Smooth muscle cell (in vitro differentiated cells): ENCODE data around the gene THSD7A. TPM values are rescaled to one million over a fixed set of nuclear protein-coding genes. Genes with fewer than 3 reads are reported as not detected.

Source experiments
- DNase-seq: peaks from one replicate; lab custom pipeline; 2025; ENCODE audit not compliant: unreplicated experiment; lab: John Stamatoyannopoulos, UW
- H2AFZ ChIP-seq: fragments of 200-600 bp; sonication (generic); 2 replicates; pipeline ENCODE4 v1.6.0; 2016; ENCODE audit warnings: antibody characterized with exemption, low read depth, mild to moderate bottlenecking
- H3F3A ChIP-seq: fragments of 200-600 bp; sonication (generic); 2 replicates; pipeline ENCODE4 v1.6.0; 2017; ENCODE audit warnings: antibody characterized with exemption, low read depth
- H3K27ac ChIP-seq: fragments of 200-600 bp; sonication (generic); 2 replicates; pipeline ENCODE4 v1.5.1; 2016; ENCODE audit warnings: low read depth, mild to moderate bottlenecking
- H3K27me3 ChIP-seq: fragments of 200-600 bp; sonication (generic); 2 replicates; pipeline ENCODE4 v1.6.1; 2016; ENCODE audit warnings: low read depth, mild to moderate bottlenecking
- H3K36me3 ChIP-seq: fragments of 200-600 bp; sonication (generic); 2 replicates; pipeline ENCODE4 v1.5.1; 2016; ENCODE audit warnings: low read depth
- H3K4me1 ChIP-seq: fragments of 200-600 bp; sonication (generic); 2 replicates; pipeline ENCODE4 v1.5.1; 2016; ENCODE audit warnings: low read depth
- H3K4me2 ChIP-seq: fragments of 200-600 bp; sonication (generic); 2 replicates; pipeline ENCODE4 v1.6.0; 2016; ENCODE audit warnings: mild to moderate bottlenecking
- H3K4me3 ChIP-seq: fragments of 200-600 bp; sonication (generic); 2 replicates; pipeline ENCODE4 v1.5.1; 2016; ENCODE audit warnings: mild to moderate bottlenecking
- H3K79me2 ChIP-seq: fragments of 200-600 bp; sonication (generic); 2 replicates; pipeline ENCODE4 v1.6.0; 2016; ENCODE audit warnings: low read depth, mild to moderate bottlenecking
- H3K9ac ChIP-seq: fragments of 200-600 bp; sonication (generic); 2 replicates; pipeline ENCODE4 v1.6.0; 2016; ENCODE audit warnings: low read depth
- H3K9me3 ChIP-seq: fragments of 200-600 bp; sonication (generic); replicated peaks from 2 replicates; pipeline ENCODE4 v1.5.1; 2016; ENCODE audit warnings: low read depth
- H4K20me1 ChIP-seq: fragments of 200-600 bp; sonication (generic); 2 replicates; pipeline ENCODE4 v1.6.0; 2016; ENCODE audit warnings: low read depth
- CTCF ChIP-seq: fragments of 200-600 bp; sonication (generic); IDR thresholded peaks from 2 replicates; pipeline ENCODE4 v1.5.1; 2017; ENCODE audit warnings: borderline replicate concordance, mild to moderate bottlenecking, antibody characterized with exemption; ENCODE audit not compliant: insufficient read depth, poor library complexity, severe bottlenecking
- WGBS: methylation state at CpG from one replicate; pipeline ENCODE4 v1.1.7; 2016; ENCODE audit warnings: low lambda C conversion rate; 5-methylcytosine and 5-hydroxymethylcytosine counted together
- polyA plus RNA-seq: library from polyadenylated mRNA; unstranded; fragments of >200 nt; fragmentation: Nextera tagmentation; extraction: Ambion mirVana; gene quantifications from 2 replicates; pipeline ENCODE4 v1.2.1, GENCODE V29; 2016
- total RNA-seq: library from RNA; depleted of rRNA; stranded (reverse); fragments of >200 nt; gene quantifications from 2 replicates; pipeline ENCODE4 v1.2.3, GENCODE V29; 2014

The THSD7A gene
- total and polyA plus RNA-seq, 2 experiments from 2014 or later = 1.7 to 2.7 TPM

GRCh38 chr7:11818281-11818680 is 13.7 kb downstream of the THSD7A start:
- H3K79me2 ChIP-seq = no peaks in the 10 kb centered on the region
- H3K27ac ChIP-seq = no peak overlapping the region
- DNase-seq = no peak
- H3F3A ChIP-seq = no peaks in the 10 kb centered on the region
- H3K4me2 ChIP-seq = no peak overlapping the region
- no peaks in the 10 kb centered on the region for H4K20me1 ChIP-seq
- no peaks in the 10 kb centered on the region for H3K9me3 ChIP-seq
- H3K36me3 ChIP-seq = no peaks in the 10 kb centered on the region
- 97% methylated on average over 4 of the region's 4 CpGs for WGBS
- no peak overlapping the region for H2AFZ ChIP-seq
- H3K27me3 ChIP-seq = no peaks in the 10 kb centered on the region
- no peak overlapping the region for H3K9ac ChIP-seq
- no peak for TF ChIP-seq CTCF
- H3K4me3 ChIP-seq = no peak overlapping the region
- H3K4me1 ChIP-seq = no peaks in the 10 kb centered on the region

- Histone ChIP-seq H3K4me1 (no peaks in the 10 kb centered on the region), H3K79me2 (no peaks in the 10 kb centered on the region), H3K27ac (no peak overlapping the region), H3K9me3 (no peaks in the 10 kb centered on the region), H2AFZ (no peak overlapping the region), H3K36me3 (no peaks in the 10 kb centered on the region), H3K27me3 (no peaks in the 10 kb centered on the region), H3K4me2 (no peak overlapping the region), H3K4me3 (no peak overlapping the region), H3F3A (no peaks in the 10 kb centered on the region), H4K20me1 (no peaks in the 10 kb centered on the region), H3K9ac (no peak overlapping the region)
- no peak for DNase-seq
- WGBS = 76% methylated on average over 4 of the region's 4 CpGs
- no peak for TF ChIP-seq CTCF
Measured at GRCh38 chr7:11817111-11817740, 14.8 kb downstream of the THSD7A start.

GRCh38 chr7:11811709-11812108 is 20.3 kb downstream of the THSD7A start:
- H3K9ac ChIP-seq = no peak overlapping the region
- no peak for TF ChIP-seq CTCF
- no peaks in the 10 kb centered on the region for H3K79me2 ChIP-seq
- H3K27me3 ChIP-seq = no peaks in the 10 kb centered on the region
- no peak overlapping the region for H3K4me2 ChIP-seq
- H3K9me3 ChIP-seq = no peaks in the 10 kb centered on the region
- H3K36me3 ChIP-seq = no peaks in the 10 kb centered on the region
- no peaks in the 10 kb centered on the region for H4K20me1 ChIP-seq
- H3F3A ChIP-seq = no peaks in the 10 kb centered on the region
- H3K27ac ChIP-seq = no peak overlapping the region
- H2AFZ ChIP-seq = no peak overlapping the region
- H3K4me1 ChIP-seq = no peaks in the 10 kb centered on the region
- no peak for DNase-seq
- no peak overlapping the region for H3K4me3 ChIP-seq

- Histone ChIP-seq H3K4me1 (no peaks in the 10 kb centered on the region), H3K79me2 (no peaks in the 10 kb centered on the region), H3F3A (no peaks in the 10 kb centered on the region), H4K20me1 (no peaks in the 10 kb centered on the region), H3K4me3 (no peak overlapping the region), H2AFZ (no peak overlapping the region), H3K4me2 (no peak overlapping the region), H3K27ac (no peak overlapping the region), H3K9ac (no peak overlapping the region), H3K9me3 (no peaks in the 10 kb centered on the region), H3K36me3 (no peaks in the 10 kb centered on the region), H3K27me3 (no peaks in the 10 kb centered on the region)
- WGBS = 85% methylated on average over 4 of the region's 4 CpGs
- no peak for TF ChIP-seq CTCF
- no peak for DNase-seq
Measured at GRCh38 chr7:11810043-11810625, 21.9 kb downstream of the THSD7A start.
